AG04449 (cell line): ENCODE results near the gene KAZN.

Experiments used
- CTCF ChIA-PET: fragments of 350-600 bp; formaldehyde crosslinking; extraction: SDS; loops from one replicate; lab custom pipeline; 2021; ENCODE audit warnings: antibody characterized with exemption; lab: Yijun Ruan, JAX
- POLR2A ChIA-PET: fragments of 400-600, 350-600 bp; formaldehyde crosslinking; extraction: SDS; loops from one replicate; lab custom pipeline; 2020; ENCODE audit warnings: antibody characterized with exemption, inconsistent platforms; lab: Yijun Ruan, JAX
- DNase-seq: peaks from one replicate; pipeline ENCODE4 v3.0.0-alpha.2; 2010; ENCODE audit warnings: low read depth, low spot score
- H3K4me3 ChIP-seq: 2 replicates; pipeline ENCODE4 v1.5.1; 2011; ENCODE audit warnings: low read depth, mild to moderate bottlenecking, control low read depth, low read length
- TF ChIP-seq, protein P1 (sequence below): IDR thresholded peaks from one replicate; pipeline ENCODE4 v1.5.1; 2011; ENCODE audit warnings: mild to moderate bottlenecking, moderate library complexity, low read length, control low read depth, inconsistent platforms; ENCODE audit not compliant: insufficient read depth; ENCODE audit errors: missing control alignments

KAZN gene

DNA sequence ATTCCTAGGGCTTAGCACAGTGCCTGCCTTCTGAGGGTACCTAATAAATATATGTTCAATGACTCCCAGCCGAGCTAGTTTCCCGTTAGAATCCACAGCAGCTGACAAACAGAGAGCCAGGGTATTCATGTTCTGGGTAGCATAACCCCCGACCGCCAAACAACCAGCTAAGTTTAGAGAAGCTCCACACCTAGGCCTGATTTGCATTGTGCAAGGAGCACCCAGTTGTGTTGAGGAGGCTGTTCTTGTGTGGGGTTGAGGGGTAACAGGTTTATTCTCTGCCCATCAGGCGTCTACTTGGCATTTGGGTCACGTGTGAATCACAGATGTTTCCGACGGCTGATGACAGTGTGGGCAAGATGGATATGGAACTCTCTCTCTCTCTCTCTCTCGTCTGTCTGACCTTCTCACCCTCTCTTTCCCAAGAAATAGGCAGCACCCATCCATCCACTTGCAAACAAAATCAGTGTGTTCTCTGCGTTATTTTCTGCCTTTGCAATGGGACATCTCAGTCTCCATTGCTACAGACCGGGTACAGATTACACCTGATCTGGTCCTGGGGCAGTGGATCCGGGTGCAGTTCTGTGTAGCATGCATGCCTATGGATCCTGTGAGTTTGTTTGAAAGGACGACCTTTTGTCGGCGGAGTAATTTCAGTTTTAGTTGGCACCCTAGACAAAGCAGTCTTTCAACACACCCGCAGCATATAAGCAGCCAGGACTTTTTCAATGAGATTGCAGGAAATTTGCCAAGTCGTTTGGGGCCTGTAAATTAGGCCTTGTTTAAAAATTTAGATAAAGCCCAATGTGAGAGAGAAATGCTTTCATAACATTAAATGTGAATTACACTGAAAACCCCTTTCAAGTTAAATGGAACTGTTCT lies 29.4 kb downstream of the KAZN start:
- ChIA-PET POLR2A (no interaction called here), CTCF (no interaction called here)
- H3K4me3 ChIP-seq = no peak overlapping the region
- no peak for DNase-seq
- TF ChIP-seq, protein P1, sequence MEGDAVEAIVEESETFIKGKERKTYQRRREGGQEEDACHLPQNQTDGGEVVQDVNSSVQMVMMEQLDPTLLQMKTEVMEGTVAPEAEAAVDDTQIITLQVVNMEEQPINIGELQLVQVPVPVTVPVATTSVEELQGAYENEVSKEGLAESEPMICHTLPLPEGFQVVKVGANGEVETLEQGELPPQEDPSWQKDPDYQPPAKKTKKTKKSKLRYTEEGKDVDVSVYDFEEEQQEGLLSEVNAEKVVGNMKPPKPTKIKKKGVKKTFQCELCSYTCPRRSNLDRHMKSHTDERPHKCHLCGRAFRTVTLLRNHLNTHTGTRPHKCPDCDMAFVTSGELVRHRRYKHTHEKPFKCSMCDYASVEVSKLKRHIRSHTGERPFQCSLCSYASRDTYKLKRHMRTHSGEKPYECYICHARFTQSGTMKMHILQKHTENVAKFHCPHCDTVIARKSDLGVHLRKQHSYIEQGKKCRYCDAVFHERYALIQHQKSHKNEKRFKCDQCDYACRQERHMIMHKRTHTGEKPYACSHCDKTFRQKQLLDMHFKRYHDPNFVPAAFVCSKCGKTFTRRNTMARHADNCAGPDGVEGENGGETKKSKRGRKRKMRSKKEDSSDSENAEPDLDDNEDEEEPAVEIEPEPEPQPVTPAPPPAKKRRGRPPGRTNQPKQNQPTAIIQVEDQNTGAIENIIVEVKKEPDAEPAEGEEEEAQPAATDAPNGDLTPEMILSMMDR = no peak

DNA sequence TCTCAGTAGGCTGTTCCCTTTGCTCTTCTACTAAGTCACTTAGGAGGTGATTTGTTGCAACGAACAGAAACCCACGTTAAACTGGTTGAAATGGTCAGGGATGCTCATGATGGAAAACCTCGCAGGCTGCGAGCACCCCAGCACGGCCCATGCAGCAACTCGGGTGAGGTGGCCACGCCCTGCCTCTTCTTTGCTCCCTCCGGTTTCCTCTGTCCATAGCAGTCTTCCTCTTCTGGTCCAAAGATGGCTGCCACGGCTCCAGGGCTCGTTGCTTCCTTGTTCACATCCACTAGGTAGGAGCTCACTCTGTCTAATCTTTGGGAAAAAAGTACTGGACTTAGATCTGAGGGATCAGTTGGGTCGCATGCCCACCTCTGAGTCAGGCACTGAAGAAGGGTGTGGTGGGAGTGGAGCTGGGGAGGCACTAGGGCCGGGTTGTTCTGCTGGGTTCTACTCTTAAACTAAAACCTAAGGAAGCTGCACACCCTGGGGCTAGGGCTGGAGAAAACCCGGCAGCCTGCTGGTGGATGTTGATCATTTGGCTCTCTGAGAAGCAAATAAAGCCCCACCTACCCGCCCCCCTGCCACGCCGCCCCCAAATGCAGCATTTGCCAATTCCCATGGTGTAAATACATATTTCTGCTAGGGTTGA lies 31.0 kb downstream of the KAZN start:
- DNase-seq = no peak
- TF ChIP-seq, protein P1 = no peak
- ChIA-PET CTCF (no interaction called here), POLR2A (no interaction called here)
- no peak overlapping the region for H3K4me3 ChIP-seq

DNA sequence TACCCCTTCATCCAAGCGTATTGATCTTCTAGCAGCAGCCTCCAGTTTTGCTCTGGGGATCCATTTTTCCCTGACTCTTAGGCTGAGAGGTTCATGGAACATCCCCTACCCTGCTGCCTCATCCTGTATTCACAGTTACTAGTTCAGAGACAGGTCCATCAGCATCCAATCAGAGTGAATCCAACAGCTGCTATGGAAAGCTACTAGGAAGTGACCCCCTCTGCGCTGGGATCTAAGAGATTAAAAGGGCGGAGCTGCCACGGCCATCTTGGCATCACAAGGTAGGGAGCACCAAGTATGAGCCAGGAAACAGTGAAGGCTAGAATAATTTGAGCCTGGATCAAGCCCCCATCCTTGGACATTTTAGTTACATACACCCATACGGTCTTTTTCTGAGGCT lies 32.5 kb downstream of the KAZN start:
- ChIA-PET CTCF (no interaction called here), POLR2A (no interaction called here)
- H3K4me3 ChIP-seq = no peak overlapping the region
- TF ChIP-seq, protein P1 = no peak
- DNase-seq = no peak

DNA sequence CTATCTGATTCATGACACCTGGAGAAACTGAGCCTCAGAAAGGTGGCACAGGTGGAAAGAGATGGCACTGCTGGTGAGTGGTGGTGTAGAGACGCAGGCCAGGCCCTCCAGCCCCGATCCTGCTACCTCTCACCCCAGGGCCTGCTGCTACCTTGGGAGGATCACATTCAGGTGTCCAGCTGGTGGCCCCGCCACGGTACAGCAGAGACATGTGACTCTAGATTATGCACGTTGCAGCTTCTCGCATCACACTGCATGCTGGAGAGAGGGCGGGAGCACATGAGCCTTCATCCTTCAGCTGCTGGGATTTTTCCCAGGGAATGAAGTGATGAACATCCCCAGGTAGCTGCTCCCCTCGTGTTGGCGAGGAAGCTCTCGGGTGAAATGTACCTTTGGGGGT lies 32.9 kb downstream of the KAZN start:
- ChIA-PET POLR2A (no interaction called here), CTCF (no interaction called here)

DNA sequence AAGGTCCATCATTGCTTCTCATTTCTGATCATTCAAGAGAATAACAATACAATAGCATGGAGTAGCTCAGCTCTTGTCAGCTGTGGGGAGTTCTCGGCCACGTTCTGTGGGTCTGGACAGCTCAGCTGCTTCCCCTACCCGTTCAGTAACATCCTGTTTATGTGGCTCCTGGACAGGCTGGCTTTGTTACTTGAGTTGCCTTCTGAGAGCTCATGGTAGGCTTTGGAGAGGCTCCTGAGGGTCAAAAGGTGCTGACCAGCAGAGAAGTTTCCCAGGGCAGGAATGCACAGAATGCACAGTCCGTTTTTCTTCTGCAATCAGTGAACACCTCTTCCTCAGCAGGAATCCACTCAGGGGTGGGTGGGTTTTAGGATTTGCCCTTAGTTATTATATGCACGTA lies 36.0 kb downstream of the KAZN start:
- TF ChIP-seq, protein P1 = no peak
- CTCF ChIA-PET = no interaction called here
- POLR2A ChIA-PET = no interaction called here
- no peak for DNase-seq
- H3K4me3 ChIP-seq = no peak overlapping the region

More for the DNA sequence above, 32.9 kb downstream of the KAZN start:
- no peak for DNase-seq
- TF ChIP-seq, protein P1 = no peak
- no peak overlapping the region for H3K4me3 ChIP-seq

DNA sequence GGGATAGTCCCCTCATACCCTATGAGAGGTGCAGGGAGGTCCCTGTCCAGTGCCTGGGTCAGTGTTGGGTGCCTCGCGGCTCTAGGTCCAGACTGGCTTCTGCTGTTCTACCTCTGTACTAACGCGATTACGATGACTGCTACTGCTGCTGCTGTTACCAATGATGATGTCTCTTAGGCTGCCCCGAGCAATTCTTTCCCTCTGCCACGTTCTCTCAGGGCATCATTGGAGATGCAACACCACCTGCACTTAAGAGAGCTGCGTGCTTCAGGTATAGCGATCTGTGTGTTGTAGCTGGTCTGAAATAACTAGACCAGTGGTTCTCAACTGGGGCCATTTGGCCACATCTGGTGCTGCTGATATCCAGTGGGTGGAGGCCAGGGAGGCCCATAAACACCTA lies 36.9 kb downstream of the KAZN start:
- TF ChIP-seq, protein P1 = no peak
- POLR2A ChIA-PET = no interaction called here

More for the DNA sequence above, 36.9 kb downstream of the KAZN start:
- no peak for DNase-seq
- CTCF ChIA-PET = no interaction called here
- H3K4me3 ChIP-seq = no peak overlapping the region
